AG08395 (cell line): Measurements from ENCODE around the gene CD109.

Source experiments
- DNase-seq: peaks from one replicate; pipeline ENCODE4 v3.0.0; 2012; ENCODE audit warnings: mixed read lengths, low spot score

CD109 gene

GRCh38 chr6:73858376-73858775, 162.4 kb downstream of the CD109 start:
- DNase-seq, result no peak

- DNase-seq, result no peak
Measured at GRCh38 chr6:73860303-73860702, 164.3 kb downstream of the CD109 start.

- no peak for DNase-seq
Measured at GRCh38 chr6:73866305-73866704, 170.3 kb downstream of the CD109 start.

GRCh38 chr6:73867411-73867810, 171.4 kb downstream of the CD109 start:
- DNase-seq, result no peak

GRCh38 chr6:73870907-73871306, 174.9 kb downstream of the CD109 start:
- no peak for DNase-seq

GRCh38 chr6:73873081-73873480, 177.1 kb downstream of the CD109 start:
- no peak for DNase-seq
